A549 (cell line): Measurements from ENCODE around the gene ANKRD28. TPM values are rescaled to one million over a fixed set of nuclear protein-coding genes. Genes with fewer than 3 reads are reported as not detected.

Experiments used
- ATAC-seq, 2 experiments: fragments of 200-7000 bp in 1 of 2; fragments of >200 bp in 1 of 2; cut with Nextera tagmentation in 1 of 2; cut with Tn5 transposase in 1 of 2; 3 replicates each; pipeline versions ENCODE4 v1.8.0 to v1.9.1; 2018 to 2020; ENCODE audit warnings: mild to moderate bottlenecking in 1 of 2, moderate library complexity in 1 of 2
- CTCF ChIA-PET: fragments of 300-600 bp; sonication (Branson Sonifier 250); formaldehyde crosslinking; extraction: SDS; loops from one replicate; lab custom pipeline; 2021; ENCODE audit warnings: antibody characterized with exemption, inconsistent platforms; lab: Yijun Ruan, JAX
- POLR2A ChIA-PET: fragments of 350-600 bp; formaldehyde crosslinking; extraction: SDS; loops from one replicate; lab custom pipeline; 2021; ENCODE audit warnings: antibody characterized with exemption, inconsistent platforms; lab: Yijun Ruan, JAX
- DNase-seq, 2 experiments: peaks; one replicate each; pipeline versions ENCODE4 v3.0.0 to v3.0.0-alpha.2; 2011 to 2016; ENCODE audit warnings: low read depth in 1 of 2, low spot score in 1 of 2
- FAIRE-seq: peaks from 2 replicates; lab custom pipeline; 2011; peaks lifted over from hg19 to GRCh38; lab: Jason Lieb, UNC
- H3K27ac ChIP-seq, 2 experiments: fragments of >200 bp; sonication (Bioruptor Twin); formaldehyde crosslinking; 3 replicates each; pipeline ENCODE4 v1.5.1; 2016 to 2017
- H3K4me1 ChIP-seq: fragments of >200 bp; sonication (Bioruptor Twin); formaldehyde crosslinking; 3 replicates; pipeline ENCODE4 v1.6.1; 2016
- H3K4me2 ChIP-seq: fragments of >200 bp; sonication (Bioruptor Twin); formaldehyde crosslinking; 3 replicates; pipeline ENCODE4 v1.6.1; 2016
- H3K4me3 ChIP-seq: fragments of >200 bp; sonication (Bioruptor Twin); formaldehyde crosslinking; 3 replicates; pipeline ENCODE4 v1.5.1; 2016
- H3K9me3 ChIP-seq: fragments of >200 bp; sonication (Bioruptor Twin); formaldehyde crosslinking; 3 replicates; pipeline ENCODE4 v1.6.1; 2016
- BCL3 ChIP-seq: fragments of >200 bp; sonication (Bioruptor Twin); formaldehyde crosslinking; IDR thresholded peaks from 3 replicates; pipeline ENCODE4 v1.6.1; 2016
- BHLHE40 ChIP-seq: IDR thresholded peaks from 2 replicates; pipeline ENCODE4 v1.6.1; 2012; ENCODE audit warnings: low read depth, low read length, inconsistent platforms
- CBX8 ChIP-seq: fragments of 200-600 bp; sonication (generic); IDR thresholded peaks from 2 replicates; pipeline ENCODE4 v1.6.1; 2016
- CEBPB ChIP-seq, 2 experiments: fragments of >200 bp in 1 of 2; sonication (Bioruptor Twin) in 1 of 2; formaldehyde crosslinking in 1 of 2; IDR thresholded peaks; 2 replicates each; pipeline ENCODE4 v1.6.1; 2012 to 2016
- CHD2 ChIP-seq: fragments of 150-350 bp; IDR thresholded peaks from 2 replicates; pipeline ENCODE4 v1.6.1; 2014; ENCODE audit warnings: low read length; ENCODE audit not compliant: partially characterized antibody
- CTCF ChIP-seq: fragments of >200 bp; sonication (Bioruptor Twin); formaldehyde crosslinking; IDR thresholded peaks from 3 replicates; pipeline ENCODE4 v1.5.1; 2016
- E2F6 ChIP-seq: IDR thresholded peaks from 2 replicates; pipeline ENCODE4 v1.6.1; 2012; ENCODE audit warnings: low read depth, borderline replicate concordance
- FOSL2 ChIP-seq, 2 experiments: fragments of 450-650 bp in 1 of 2; fragments of >200 bp in 1 of 2; sonication (Bioruptor Twin) in 1 of 2; formaldehyde crosslinking; IDR thresholded peaks; 2 replicates each; pipeline versions ENCODE4 v1.5.0 to v1.6.1; 2016 to 2020; ENCODE audit warnings: mild to moderate bottlenecking in 1 of 2, moderate library complexity in 1 of 2
- FOXS1 ChIP-seq: fragments of 250-450 bp; sonication (Bioruptor Pico); IDR thresholded peaks from 2 replicates; pipeline ENCODE4 v1.5.0; 2020; ENCODE audit warnings: mild to moderate bottlenecking, moderate library complexity
- GATA3 ChIP-seq: IDR thresholded peaks from 2 replicates; pipeline ENCODE4 v1.6.1; 2012; ENCODE audit warnings: borderline replicate concordance
- HEYL ChIP-seq: fragments of 250-450 bp; sonication (Bioruptor Pico); IDR thresholded peaks from 2 replicates; pipeline ENCODE4 v1.8.0; 2021; ENCODE audit warnings: mild to moderate bottlenecking, moderate library complexity
- HOXA7 ChIP-seq: fragments of 250-450 bp; sonication (Bioruptor Pico); IDR thresholded peaks from 2 replicates; pipeline ENCODE4 v1.5.0; 2020; ENCODE audit warnings: mild to moderate bottlenecking, moderate library complexity
- HOXB13 ChIP-seq: fragments of 250-450 bp; sonication (Bioruptor Pico); IDR thresholded peaks from 2 replicates; pipeline ENCODE4 v1.5.0; 2020; ENCODE audit warnings: low read depth, mild to moderate bottlenecking, moderate library complexity
- JUN ChIP-seq, 2 experiments: fragments of >200 bp; sonication (Bioruptor Twin); formaldehyde crosslinking; IDR thresholded peaks; 2 replicates in 1 of 2; 3 replicates in 1 of 2; pipeline ENCODE4 v1.6.1; 2016 to 2017
- KDM1A ChIP-seq: fragments of 200-600 bp; sonication (generic); IDR thresholded peaks from 2 replicates; pipeline ENCODE4 v1.6.1; 2016; ENCODE audit warnings: low read depth, mild to moderate bottlenecking
- MAFK ChIP-seq: fragments of 450-650 bp; IDR thresholded peaks from 2 replicates; pipeline ENCODE4 v1.6.1; 2014; ENCODE audit not compliant: partially characterized antibody
- MAX ChIP-seq: IDR thresholded peaks from 2 replicates; pipeline ENCODE4 v1.6.1; 2012
- NPAS2 ChIP-seq: fragments of 250-450 bp; sonication (Bioruptor Pico); IDR thresholded peaks from 2 replicates; pipeline ENCODE4 v1.8.0; 2022; ENCODE audit warnings: mild to moderate bottlenecking, moderate library complexity, borderline replicate concordance
- NR3C1 ChIP-seq: fragments of >200 bp; sonication (Bioruptor Twin); formaldehyde crosslinking; IDR thresholded peaks from 3 replicates; pipeline ENCODE4 v1.6.1; 2017
- PHF8 ChIP-seq: fragments of 200-600 bp; sonication (generic); IDR thresholded peaks from 2 replicates; pipeline ENCODE4 v1.6.1; 2016; ENCODE audit warnings: low read depth, mild to moderate bottlenecking, antibody characterized with exemption, moderate library complexity, borderline replicate concordance
- POLR2A ChIP-seq: IDR thresholded peaks from 2 replicates; pipeline ENCODE4 v1.6.1; 2012; ENCODE audit warnings: mild to moderate bottlenecking, low read length
- RARB ChIP-seq: fragments of 250-450 bp; sonication (Bioruptor Pico); IDR thresholded peaks from 2 replicates; pipeline ENCODE4 v1.8.0; 2021; ENCODE audit warnings: mild to moderate bottlenecking, moderate library complexity
- RFX5 ChIP-seq: fragments of 450-650 bp; IDR thresholded peaks from 2 replicates; pipeline ENCODE4 v1.7.1; 2014; ENCODE audit warnings: antibody characterized with exemption, mild to moderate bottlenecking, moderate library complexity
- SREBF2 ChIP-seq: fragments of 450-650 bp; IDR thresholded peaks from 2 replicates; pipeline ENCODE4 v1.6.1; 2014; ENCODE audit warnings: mild to moderate bottlenecking, moderate library complexity
- TFCP2L1 ChIP-seq: fragments of 250-450 bp; sonication (Bioruptor Pico); IDR thresholded peaks from 2 replicates; pipeline ENCODE4 v1.5.0; 2021; ENCODE audit warnings: mild to moderate bottlenecking
- TP53 ChIP-seq: fragments of 250-450 bp; sonication (Bioruptor Pico); IDR thresholded peaks from 2 replicates; pipeline ENCODE4 v1.5.0; 2021; ENCODE audit warnings: mild to moderate bottlenecking, moderate library complexity
- USF2 ChIP-seq: fragments of 450-650 bp; IDR thresholded peaks from 2 replicates; pipeline ENCODE4 v1.6.1; 2014; ENCODE audit warnings: antibody characterized with exemption
- ZFP36 ChIP-seq: fragments of 450-650 bp; IDR thresholded peaks from 2 replicates; pipeline ENCODE4 v1.6.1; 2014; ENCODE audit warnings: borderline replicate concordance; ENCODE audit not compliant: partially characterized antibody
- ZSCAN20 ChIP-seq: fragments of 250-450 bp; sonication (Bioruptor Pico); IDR thresholded peaks from 2 replicates; pipeline ENCODE4 v1.8.0; 2022; ENCODE audit warnings: mild to moderate bottlenecking, moderate library complexity
- WGBS: methylation state at CpG from one replicate; pipeline ENCODE4 v1.1.6; 2017; ENCODE audit errors: missing lambda C conversion rate; 5-methylcytosine and 5-hydroxymethylcytosine counted together
- polyA plus RNA-seq, 4 experiments: library from polyadenylated mRNA; depleted of rRNA in 3 of 4; stranded (reverse); fragments of >200 nt; fragmentation: RNase III in 1 of 4; extraction: RNeasy Plus Mini Kit Qiagen cat#74134 plus additional on column Dnase treatment in 1 of 4; gene quantifications; 2 replicates in 3 of 4; 3 replicates in 1 of 4; pipeline ENCODE4 v1.2.3, GENCODE V29; 2011 to 2017

The ANKRD28 gene
- polyA plus RNA-seq, 2 of the 4 experiments (the other 2 are of a cell fraction): 29.9 to 72.0 TPM

GRCh38 chr3:15726043-15726442, 71.7 kb downstream of the ANKRD28 start:
- DNase-seq: no peak
- Histone ChIP-seq H3K9me3 (no peaks in the 10 kb centered on the region), H3K27ac (peak overlapping the region in 1 of 2 experiments; percentile 5; a peak in 1 of 6 replicates), H3K4me2 (no peak overlapping the region), H3K4me1 (peaks cover 15% of the 10 kb centered on the region), H3K4me3 (no peak overlapping the region)
- ATAC-seq: no peak
- CTCF ChIA-PET: interaction anchor here (1.2 kb wide), 1 partner anchor 86 kb away, joined by 5 read pairs; no protein-coding TSS in a partner anchor
- FAIRE-seq: no peak
- POLR2A ChIA-PET: interaction anchor here (0.7 kb wide), 1 partner anchor 25 kb away, joined by 3 read pairs; no protein-coding TSS in a partner anchor
- 55% methylated on average over 2 of the region's 2 CpGs for WGBS
- TF ChIP-seq TP53 (CRISPR knock-in tag): no peak
- TF ChIP-seq PHF8: no peak
- TF ChIP-seq BHLHE40: no peak
- TF ChIP-seq FOSL2 (IDR thresholded peaks at IDR 0.05): no peak
- no peak for TF ChIP-seq FOSL2 (CRISPR knock-in tag; IDR thresholded peaks at IDR 0.05)
- no peak for TF ChIP-seq USF2
- no peak for TF ChIP-seq FOXS1 (CRISPR knock-in tag)
- TF ChIP-seq GATA3: no peak
- no peak for TF ChIP-seq RARB
- no peak for TF ChIP-seq CEBPB (IDR thresholded peaks at IDR 0.05)
- TF ChIP-seq E2F6: no peak
- no peak for TF ChIP-seq ZFP36
- TF ChIP-seq SREBF2: no peak
- TF ChIP-seq HEYL: no peak
- no peak for TF ChIP-seq NPAS2
- no peak for TF ChIP-seq MAFK
- no peak for TF ChIP-seq TFCP2L1
- TF ChIP-seq HOXA7: no peak
- no peak for TF ChIP-seq NR3C1
- no peak for TF ChIP-seq HOXB13 (CRISPR knock-in tag)
- TF ChIP-seq BCL3: no peak

GRCh38 chr3:15724446-15724845, 73.3 kb downstream of the ANKRD28 start:
- no peak for TF ChIP-seq CTCF
- no peak for TF ChIP-seq GATA3
- TF ChIP-seq CHD2: no peak
- no peak for TF ChIP-seq POLR2A
- no peak for TF ChIP-seq CBX8
- TF ChIP-seq MAX: no peak
- no peak for TF ChIP-seq KDM1A
- no peak for TF ChIP-seq JUN (IDR thresholded peaks at IDR 0.05)
- TF ChIP-seq ZSCAN20: no peak
- TF ChIP-seq RFX5: no peak
- no peak for TF ChIP-seq FOXS1 (CRISPR knock-in tag)
- TF ChIP-seq TFCP2L1: no peak
- no peak for FAIRE-seq
- no peak for DNase-seq
- H3K9me3 ChIP-seq: no peaks in the 10 kb centered on the region
- ChIA-PET CTCF (no interaction called here), POLR2A (no interaction called here)
- no peak for ATAC-seq
- peaks cover 15% of the 10 kb centered on the region for H3K4me1 ChIP-seq
- 95% methylated on average over 1 of the region's 1 CpG for WGBS
- H3K4me3 ChIP-seq: no peak overlapping the region
- H3K27ac ChIP-seq: no peak overlapping the region
- no peak overlapping the region for H3K4me2 ChIP-seq
